Measurements from ENCODE around the gene CREB3L1.
A peak's percentile ranks its signal among the peaks of the same experiment; 100 is the strongest.

CREB3L1 gene

GRCh38 chr11:46369458-46370152 is 92.1 kb downstream of the CREB3L1 start:
- Histone ChIP-seq H3K27me3 (ENCODE audit: low read length) (no peaks in the 10 kb centered on the region), H3K4me3 (ENCODE audit: insufficient read depth, low read length, poor library complexity, severe bottlenecking) (no peak overlapping the region), H3K4me2 (ENCODE audit: low read depth, low read length, poor library complexity, severe bottlenecking) (no peak overlapping the region), H3K79me2 (ENCODE audit: insufficient read depth, low read length) (no peaks in the 10 kb centered on the region), H3K9me3 (ENCODE audit: insufficient read depth, low read length) (no peaks in the 10 kb centered on the region), H3K9me2 (replicated peaks; ENCODE audit: insufficient read depth, low read length) (no peaks in the 10 kb centered on the region), H4K20me1 (ENCODE audit: low read depth, low read length) (no peaks in the 10 kb centered on the region), H3K27ac (ENCODE audit: low read depth, low read length) (no peak overlapping the region), H3K36me3 (ENCODE audit: low read length) (no peaks in the 10 kb centered on the region), H3F3A (ENCODE audit: insufficient read depth) (no peaks in the 10 kb centered on the region), H2AFZ (ENCODE audit: low read depth, low read length, severe bottlenecking) (no peak overlapping the region), H3K9ac (ENCODE audit: low read length) (no peak overlapping the region)
- TF ChIP-seq CTCF (IDR thresholded peaks at IDR 0.05; ENCODE audit: insufficient read depth, low read length, poor library complexity, severe bottlenecking) (peak; percentile 54), EZH2phosphoT487 (conservative IDR thresholded peaks at IDR 0.05; ENCODE audit: low read length) (no peak)

- Histone ChIP-seq H3K9me3 (ENCODE audit: insufficient read depth, low read length) (no peaks in the 10 kb centered on the region), H3K27me3 (ENCODE audit: low read length) (no peaks in the 10 kb centered on the region), H3K9me2 (replicated peaks; ENCODE audit: insufficient read depth, low read length) (no peaks in the 10 kb centered on the region), H3K9ac (ENCODE audit: low read length) (no peak overlapping the region), H2AFZ (ENCODE audit: low read depth, low read length, severe bottlenecking) (no peak overlapping the region), H4K20me1 (ENCODE audit: low read depth, low read length) (no peaks in the 10 kb centered on the region), H3K36me3 (ENCODE audit: low read length) (no peaks in the 10 kb centered on the region), H3F3A (ENCODE audit: insufficient read depth) (no peaks in the 10 kb centered on the region), H3K4me3 (ENCODE audit: insufficient read depth, low read length, poor library complexity, severe bottlenecking) (no peak overlapping the region), H3K27ac (ENCODE audit: low read depth, low read length) (no peak overlapping the region), H3K4me2 (ENCODE audit: low read depth, low read length, poor library complexity, severe bottlenecking) (no peak overlapping the region), H3K79me2 (ENCODE audit: insufficient read depth, low read length) (no peaks in the 10 kb centered on the region)
- TF ChIP-seq CTCF (IDR thresholded peaks at IDR 0.05; ENCODE audit: insufficient read depth, low read length, poor library complexity, severe bottlenecking) (no peak), EZH2phosphoT487 (conservative IDR thresholded peaks at IDR 0.05; ENCODE audit: low read length) (no peak)
Observed at GRCh38 chr11:46370253-46370652, 92.8 kb downstream of the CREB3L1 start.
